ENCODE measurements around the gene ZDHHC22.
A peak's percentile ranks its signal among the peaks of the same experiment; 100 is the strongest.
"Not testable (repeated sequence)": the region's sequence is repeated elsewhere in the genome, so short reads cannot be mapped to it uniquely, and the experiment has no call there.

The ZDHHC22 gene

GRCh38 chr14:77141214-77142004 is at the start of gene ZDHHC22:
Gene ZDHHC22 (minus strand): TSS chr14:77141791. CDS start chr14:77139738, 2,053 bp downstream.
- no peak for DNase-seq (ENCODE audit: low read depth)

GRCh38 chr14:77190977-77191376 is 49.4 kb upstream of the ZDHHC22 start:
- DNase-seq (ENCODE audit: low read depth) = no peak

GRCh38 chr14:77189479-77189878 is 47.9 kb upstream of the ZDHHC22 start:
- DNase-seq (ENCODE audit: low read depth) = no peak

- no peak for DNase-seq (ENCODE audit: low read depth)
These were observed 46.0 kb upstream of the ZDHHC22 start for GRCh38 chr14:77187649-77188012.

- no peak for DNase-seq (ENCODE audit: low read depth)
These were observed 45.5 kb upstream of the ZDHHC22 start for GRCh38 chr14:77186911-77187648.

GRCh38 chr14:77185093-77185465 is 43.5 kb upstream of the ZDHHC22 start:
- no peak for DNase-seq (ENCODE audit: low read depth)

GRCh38 chr14:77184396-77185092 is 43.0 kb upstream of the ZDHHC22 start:
- DNase-seq (ENCODE audit: low read depth) = no peak

- no peak for DNase-seq (ENCODE audit: low read depth)
These were observed 42.3 kb upstream of the ZDHHC22 start for GRCh38 chr14:77183896-77184295.

GRCh38 chr14:77181603-77182437 is 40.2 kb upstream of the ZDHHC22 start, which contains the start of gene TMEM63C:
Gene TMEM63C (plus strand): TSS chr14:77181798. CDS start chr14:77218814, 37,016 bp downstream.
- peak; percentile 19 for DNase-seq (ENCODE audit: low read depth)

GRCh38 chr14:77180726-77181602 is 39.4 kb upstream of the ZDHHC22 start:
- no peak for DNase-seq (ENCODE audit: low read depth)

- no peak for DNase-seq (ENCODE audit: low read depth)
These were observed 37.1 kb upstream of the ZDHHC22 start for GRCh38 chr14:77178656-77179055.

- DNase-seq (ENCODE audit: low read depth) = no peak
These were observed 36.1 kb upstream of the ZDHHC22 start for GRCh38 chr14:77177702-77178101.

- no peak for DNase-seq (ENCODE audit: low read depth)
These were observed 34.3 kb upstream of the ZDHHC22 start for GRCh38 chr14:77175843-77176242.

- not testable (repeated sequence) for DNase-seq (ENCODE audit: low read depth)
These were observed 32.5 kb upstream of the ZDHHC22 start for GRCh38 chr14:77173911-77174617.

GRCh38 chr14:77172916-77173315 is 31.3 kb upstream of the ZDHHC22 start:
- no peak for DNase-seq (ENCODE audit: low read depth)

GRCh38 chr14:77170045-77170444 is 28.5 kb upstream of the ZDHHC22 start:
- DNase-seq (ENCODE audit: low read depth) = no peak

- DNase-seq (ENCODE audit: low read depth) = no peak
These were observed 19.4 kb upstream of the ZDHHC22 start for GRCh38 chr14:77161011-77161410.

GRCh38 chr14:77158882-77159255 is 17.3 kb upstream of the ZDHHC22 start:
- no peak for DNase-seq (ENCODE audit: low read depth)

GRCh38 chr14:77158175-77158881 is 16.7 kb upstream of the ZDHHC22 start:
- no peak for DNase-seq (ENCODE audit: low read depth)

- DNase-seq (ENCODE audit: low read depth) = no peak
These were observed 16.1 kb upstream of the ZDHHC22 start for GRCh38 chr14:77157740-77158139.

Measured in activated T-cell treated with anti-CD3 and anti-CD28 coated beads for 1 hour (primary cell).